NCI-H2196 treated with DMSO at 0.1 percent for 48 hours (cell line): ENCODE results near the gene ADIPOR2.
"Not testable (repeated sequence)": the region's sequence is repeated elsewhere in the genome, so short reads cannot be mapped to it uniquely, and the experiment has no call there.

Source experiments
- DNase-seq: peaks from one replicate; lab custom pipeline; 2025; ENCODE audit not compliant: unreplicated experiment; lab: John Stamatoyannopoulos, UW

The ADIPOR2 gene

GRCh38 chr12:1663440-1664132, 27.3 kb upstream of the ADIPOR2 start:
- no peak for DNase-seq

DNA sequence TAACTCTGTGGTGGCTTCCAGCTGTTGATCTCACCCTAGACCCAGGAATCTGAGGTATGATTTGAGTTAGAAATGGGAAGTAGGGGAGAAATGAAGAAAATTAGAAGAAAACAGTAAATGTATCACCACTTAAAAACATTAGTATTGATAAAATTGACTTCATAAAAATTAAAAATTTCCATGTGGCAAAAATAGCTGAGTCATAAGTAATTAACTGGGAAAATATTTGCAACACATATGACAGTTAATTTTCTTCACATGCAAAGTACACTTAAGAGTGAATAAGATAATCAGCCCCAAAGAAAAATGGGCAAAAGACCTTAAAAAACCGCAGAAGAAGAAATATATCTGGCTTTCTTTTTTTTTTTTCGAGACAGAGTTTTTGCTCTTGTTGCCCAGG, 25.5 kb upstream of the ADIPOR2 start:
- DNase-seq = no peak

- no peak for DNase-seq
These were observed 24.7 kb upstream of the ADIPOR2 start for GRCh38 chr12:1666215-1666614.

DNA sequence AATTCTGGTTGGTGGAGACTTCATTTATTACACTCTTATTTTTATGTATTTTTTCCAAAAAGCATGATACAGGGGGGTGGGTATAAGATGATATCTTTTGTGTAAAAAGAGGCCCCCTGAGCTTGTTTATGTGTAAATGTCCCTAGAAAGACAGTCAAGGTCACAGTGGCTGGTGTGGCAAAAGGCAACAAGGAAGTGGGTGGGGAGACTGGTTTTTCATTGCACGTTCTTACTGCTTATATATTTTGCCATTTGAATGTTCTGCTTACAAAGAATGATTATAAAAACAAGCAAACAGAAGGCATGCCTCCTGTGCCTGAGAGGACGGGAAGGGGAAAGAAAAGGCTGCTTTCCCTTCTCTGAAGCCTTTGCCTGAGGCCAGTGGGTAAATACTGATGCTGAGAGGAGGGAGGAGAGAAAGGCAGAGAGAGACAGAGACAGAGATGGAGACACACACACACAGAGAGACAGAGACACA, 24.1 kb upstream of the ADIPOR2 start:
- DNase-seq = no peak

DNA sequence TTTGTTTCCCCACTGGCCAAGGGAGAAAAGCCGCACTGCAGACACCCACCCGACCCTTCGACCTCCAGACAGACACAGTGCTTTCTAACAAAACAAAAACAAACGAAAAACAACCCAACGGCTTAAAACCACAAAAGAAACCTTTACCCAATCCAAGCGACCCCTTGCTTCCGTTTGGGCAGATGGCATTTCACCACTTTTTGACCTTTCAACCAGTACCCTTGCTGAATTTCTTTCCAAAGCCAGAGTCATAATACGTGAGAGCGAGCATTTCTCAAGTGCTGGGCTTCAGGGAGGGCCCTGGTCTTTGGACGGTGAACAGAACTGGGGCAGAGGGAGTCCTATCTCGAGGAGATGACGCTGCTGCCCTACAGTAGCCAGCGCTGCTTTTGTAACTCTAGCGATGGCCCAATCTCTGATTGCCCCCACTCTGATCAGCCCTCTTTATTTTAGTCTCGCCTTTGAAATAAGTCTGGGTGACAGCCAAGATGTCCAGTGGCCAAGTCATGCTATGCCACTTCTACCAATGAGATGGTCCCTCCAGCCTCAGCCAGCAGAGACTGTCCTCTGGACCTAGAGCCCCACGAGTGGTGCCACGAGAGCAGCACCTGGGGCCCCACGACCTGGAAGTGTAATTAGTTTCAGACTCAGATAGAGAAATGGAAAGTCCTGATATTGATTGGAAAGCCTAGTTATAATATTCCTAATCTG, 21.9 kb upstream of the ADIPOR2 start:
- DNase-seq = no peak

- no peak for DNase-seq
These were observed 20.3 kb upstream of the ADIPOR2 start for GRCh38 chr12:1670358-1671268.

DNA sequence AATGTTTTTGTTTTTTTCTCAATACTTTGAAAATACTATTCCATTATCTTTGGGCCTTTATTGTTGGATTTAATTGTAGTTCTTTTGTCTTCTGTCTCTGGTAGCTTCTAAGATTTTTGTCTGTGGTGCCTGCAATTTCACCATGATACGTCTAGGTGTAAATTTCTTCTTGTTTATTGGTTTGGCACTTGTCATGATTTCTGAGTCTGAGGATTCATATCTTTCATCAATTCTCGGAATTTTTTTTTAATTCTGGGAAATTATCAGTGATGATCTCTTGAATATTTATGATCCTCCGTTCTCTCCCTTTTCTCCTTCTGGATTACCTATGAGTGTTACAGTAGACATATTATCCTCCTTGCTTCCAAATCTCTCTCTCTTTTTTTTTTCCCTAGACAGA, 14.8 kb upstream of the ADIPOR2 start:
- DNase-seq = no peak

- no peak for DNase-seq
These were observed 9.9 kb upstream of the ADIPOR2 start for GRCh38 chr12:1680804-1681492.

GRCh38 chr12:1681493-1681807, 9.4 kb upstream of the ADIPOR2 start:
- no peak for DNase-seq

DNA sequence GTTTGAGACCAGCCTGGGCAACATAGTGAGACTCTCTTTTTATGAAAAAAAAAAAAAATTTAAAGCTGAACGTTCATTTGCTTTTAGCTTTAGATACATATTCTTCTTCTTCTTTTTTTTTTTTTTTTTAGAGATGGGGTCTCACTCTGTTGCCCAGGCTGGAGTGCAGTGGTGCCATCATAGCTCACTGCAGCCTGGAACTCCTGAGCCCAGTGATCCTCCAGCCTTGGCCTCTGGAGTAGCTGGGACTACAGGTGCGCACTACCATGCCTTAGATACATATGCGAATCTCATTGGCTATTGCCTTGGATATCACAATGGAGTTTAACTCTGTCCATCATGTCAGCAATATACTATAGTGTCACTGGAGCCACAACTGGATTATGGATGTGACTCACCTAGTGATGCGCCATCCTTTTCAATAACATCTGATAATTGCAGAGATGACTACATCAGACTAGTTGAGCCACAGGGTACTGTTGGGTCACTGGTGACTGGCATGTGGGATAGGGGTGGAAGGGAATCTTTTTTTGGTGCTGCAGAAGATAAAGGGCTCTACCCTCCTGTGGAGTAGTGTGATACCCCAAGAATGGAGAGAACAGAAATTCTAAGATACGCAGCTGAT, 2.7 kb upstream of the ADIPOR2 start:
- DNase-seq = no peak

- no peak for DNase-seq
These were observed 495 bp downstream of the ADIPOR2 start for GRCh38 chr12:1691123-1692007.

GRCh38 chr12:1692226-1692625, 1.4 kb downstream of the ADIPOR2 start:
- no peak for DNase-seq

GRCh38 chr12:1692895-1693610, 2.2 kb downstream of the ADIPOR2 start:
- DNase-seq = no peak

- DNase-seq = not testable (repeated sequence)
These were observed 4.2 kb downstream of the ADIPOR2 start for GRCh38 chr12:1695097-1695496.

GRCh38 chr12:1695886-1696670, 5.2 kb downstream of the ADIPOR2 start:
- DNase-seq = no peak

DNA sequence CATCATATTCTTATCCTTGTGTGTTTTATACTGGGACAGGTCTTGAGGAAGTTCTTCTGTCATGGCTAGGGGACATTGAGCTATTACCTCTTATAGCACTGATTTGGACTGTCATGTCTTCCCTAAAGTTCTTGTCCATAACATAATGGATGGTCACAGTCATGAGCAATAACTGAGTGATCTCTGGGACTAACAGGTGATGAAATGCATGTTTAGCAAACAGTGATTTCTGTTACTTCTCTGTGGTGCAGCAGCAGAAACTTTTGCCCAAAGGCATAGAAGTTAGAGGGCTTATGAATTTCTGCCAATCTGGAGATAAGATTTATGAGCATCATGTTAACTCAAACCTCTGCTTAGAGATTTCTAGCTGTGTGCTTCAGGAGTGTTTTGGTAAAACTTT, 5.9 kb downstream of the ADIPOR2 start:
- no peak for DNase-seq

GRCh38 chr12:1697271-1697670, 6.4 kb downstream of the ADIPOR2 start:
- DNase-seq = no peak

GRCh38 chr12:1698720-1699119, 7.8 kb downstream of the ADIPOR2 start:
- DNase-seq = no peak
